Loucy (cell line): ENCODE results near the gene TAS1R3.

Experiments
- H2AFZ ChIP-seq: fragments of 200-600 bp; sonication (generic); 2 replicates; pipeline ENCODE4 v1.6.0; 2016; ENCODE audit warnings: antibody characterized with exemption, mild to moderate bottlenecking, low read length, moderate library complexity
- H3F3A ChIP-seq: fragments of 200-600 bp; 2 replicates; pipeline ENCODE4 v1.6.0; 2016; ENCODE audit warnings: antibody characterized with exemption, low read depth, mild to moderate bottlenecking
- H3K27me3 ChIP-seq: fragments of 200-600 bp; sonication (generic); 2 replicates; pipeline ENCODE4 v1.6.1; 2014; ENCODE audit warnings: low read length, mild to moderate bottlenecking; ENCODE audit not compliant: insufficient read depth, poor library complexity, severe bottlenecking
- H3K36me3 ChIP-seq: fragments of 200-600 bp; sonication (generic); 2 replicates; pipeline ENCODE4 v1.6.1; 2016; ENCODE audit warnings: low read length; ENCODE audit not compliant: insufficient read depth
- H3K4me1 ChIP-seq: fragments of 200-600 bp; sonication (generic); 2 replicates; pipeline ENCODE4 v1.5.1; 2014; ENCODE audit warnings: low read length, mild to moderate bottlenecking; ENCODE audit not compliant: insufficient read depth, poor library complexity, severe bottlenecking
- H3K4me2 ChIP-seq: fragments of 200-600 bp; sonication (generic); 2 replicates; pipeline ENCODE4 v1.6.0; 2014; ENCODE audit warnings: antibody characterized with exemption, low read length, low read depth, mild to moderate bottlenecking; ENCODE audit not compliant: poor library complexity, severe bottlenecking
- H3K4me3 ChIP-seq: fragments of 200-600 bp; sonication (generic); 2 replicates; pipeline ENCODE4 v1.5.1; 2014; ENCODE audit warnings: low read length, mild to moderate bottlenecking, mixed read lengths; ENCODE audit not compliant: poor library complexity, severe bottlenecking
- H3K79me2 ChIP-seq: fragments of 200-600 bp; sonication (generic); 2 replicates; pipeline ENCODE4 v1.6.1; 2014; ENCODE audit warnings: low read length; ENCODE audit not compliant: insufficient read depth
- H3K9ac ChIP-seq: fragments of 200-600 bp; sonication (generic); 2 replicates; pipeline ENCODE4 v1.6.0; 2014; ENCODE audit warnings: mild to moderate bottlenecking, low read depth, low read length, moderate library complexity; ENCODE audit not compliant: poor library complexity, severe bottlenecking
- H3K9me2 ChIP-seq: fragments of 200-600 bp; sonication (generic); replicated peaks from 2 replicates; pipeline ENCODE4 v1.6.1; 2016; ENCODE audit warnings: low read depth, low read length, mixed read lengths
- H3K9me3 ChIP-seq: fragments of 200-600 bp; sonication (generic); 2 replicates; pipeline ENCODE4 v1.6.1; 2014; ENCODE audit warnings: mild to moderate bottlenecking, antibody characterized with exemption, low read length, low read depth; ENCODE audit not compliant: insufficient read depth
- H4K20me1 ChIP-seq: fragments of 200-600 bp; sonication (generic); 2 replicates; pipeline ENCODE4 v1.6.0; 2014; ENCODE audit warnings: antibody characterized with exemption, low read length, mild to moderate bottlenecking; ENCODE audit not compliant: insufficient read depth, poor library complexity, severe bottlenecking
- EZH2phosphoT487 ChIP-seq: fragments of 200-600 bp; IDR thresholded peaks from 2 replicates; pipeline ENCODE4 v1.6.1; 2018; ENCODE audit warnings: antibody characterized with exemption, mild to moderate bottlenecking, moderate library complexity, borderline replicate concordance
- TF ChIP-seq, protein P1 (sequence below): fragments of 200-600 bp; sonication (generic); conservative IDR thresholded peaks from 2 replicates; pipeline ENCODE4 v1.5.1; 2014; ENCODE audit warnings: mild to moderate bottlenecking, antibody characterized with exemption, low read length

Gene TAS1R3

DNA sequence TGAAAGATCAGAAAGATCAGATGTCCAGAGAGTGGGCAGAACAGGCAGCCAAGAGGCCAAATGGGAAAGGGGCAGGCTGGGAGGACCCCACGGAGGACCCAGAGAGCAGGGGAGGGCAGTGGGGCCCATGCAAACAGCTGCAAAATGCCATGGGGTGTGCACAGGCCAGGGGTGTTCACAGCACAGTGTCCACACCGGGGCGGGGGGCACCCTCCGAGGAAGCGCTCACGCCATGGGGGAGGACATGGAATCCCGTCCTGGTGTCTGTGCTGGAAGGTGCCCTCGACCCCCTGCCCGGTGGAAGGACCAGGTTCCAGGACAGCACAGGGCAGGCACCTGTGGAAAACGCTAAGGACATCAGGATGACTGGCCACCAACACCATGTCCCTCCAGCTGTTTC is 8.1 kb upstream of the TAS1R3 start:
- peak overlapping the region; percentile 62 for H3K9ac ChIP-seq
- peak overlapping the region; percentile 67 for H3K4me3 ChIP-seq
- TF ChIP-seq, protein P1, sequence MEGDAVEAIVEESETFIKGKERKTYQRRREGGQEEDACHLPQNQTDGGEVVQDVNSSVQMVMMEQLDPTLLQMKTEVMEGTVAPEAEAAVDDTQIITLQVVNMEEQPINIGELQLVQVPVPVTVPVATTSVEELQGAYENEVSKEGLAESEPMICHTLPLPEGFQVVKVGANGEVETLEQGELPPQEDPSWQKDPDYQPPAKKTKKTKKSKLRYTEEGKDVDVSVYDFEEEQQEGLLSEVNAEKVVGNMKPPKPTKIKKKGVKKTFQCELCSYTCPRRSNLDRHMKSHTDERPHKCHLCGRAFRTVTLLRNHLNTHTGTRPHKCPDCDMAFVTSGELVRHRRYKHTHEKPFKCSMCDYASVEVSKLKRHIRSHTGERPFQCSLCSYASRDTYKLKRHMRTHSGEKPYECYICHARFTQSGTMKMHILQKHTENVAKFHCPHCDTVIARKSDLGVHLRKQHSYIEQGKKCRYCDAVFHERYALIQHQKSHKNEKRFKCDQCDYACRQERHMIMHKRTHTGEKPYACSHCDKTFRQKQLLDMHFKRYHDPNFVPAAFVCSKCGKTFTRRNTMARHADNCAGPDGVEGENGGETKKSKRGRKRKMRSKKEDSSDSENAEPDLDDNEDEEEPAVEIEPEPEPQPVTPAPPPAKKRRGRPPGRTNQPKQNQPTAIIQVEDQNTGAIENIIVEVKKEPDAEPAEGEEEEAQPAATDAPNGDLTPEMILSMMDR = no peak
- TF ChIP-seq EZH2phosphoT487 = no peak
- H3K36me3 ChIP-seq = no peaks in the 10 kb centered on the region
- H3K4me2 ChIP-seq = peak overlapping the region; percentile 85
- H3K79me2 ChIP-seq = peaks cover 73% of the 10 kb centered on the region
- H3K9me2 ChIP-seq = no peaks in the 10 kb centered on the region
- no peak overlapping the region for H2AFZ ChIP-seq
- no peaks in the 10 kb centered on the region for H3K27me3 ChIP-seq
- H3F3A ChIP-seq = no peaks in the 10 kb centered on the region
- peaks cover 65% of the 10 kb centered on the region for H4K20me1 ChIP-seq
- H3K9me3 ChIP-seq = no peaks in the 10 kb centered on the region
- H3K4me1 ChIP-seq = peaks cover 38% of the 10 kb centered on the region

DNA sequence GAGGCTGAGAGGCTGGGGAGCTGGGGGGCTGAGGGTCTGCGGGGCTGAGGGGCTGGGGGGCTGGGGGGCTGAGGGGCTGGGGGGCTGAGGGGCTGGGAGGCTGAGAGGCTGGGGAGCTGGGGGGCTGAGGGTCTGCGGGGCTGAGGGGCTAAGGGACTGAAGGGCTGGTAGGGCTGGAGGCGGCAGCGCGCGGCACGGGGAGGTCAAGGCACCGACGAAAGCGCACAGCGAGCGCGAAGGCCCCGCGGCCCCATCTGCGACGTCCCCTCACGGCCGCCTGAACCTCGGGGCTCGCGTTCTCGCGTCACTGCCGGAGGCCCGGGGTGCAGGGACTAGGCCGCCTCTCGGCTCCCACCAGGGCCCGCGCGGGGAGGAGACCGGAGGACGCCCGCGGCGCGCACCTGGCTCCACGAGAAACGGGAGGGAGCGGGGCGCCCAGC is 7.0 kb upstream of the TAS1R3 start:
- H3F3A ChIP-seq = no peaks in the 10 kb centered on the region
- H3K4me1 ChIP-seq = peaks cover 38% of the 10 kb centered on the region
- peaks cover 70% of the 10 kb centered on the region for H3K79me2 ChIP-seq
- no peak for TF ChIP-seq EZH2phosphoT487
- TF ChIP-seq, protein P1 = no peak
- peak overlapping the region; percentile 96 for H3K9ac ChIP-seq
- no peaks in the 10 kb centered on the region for H3K27me3 ChIP-seq
- no peaks in the 10 kb centered on the region for H3K9me2 ChIP-seq
- H4K20me1 ChIP-seq = peaks cover 53% of the 10 kb centered on the region
- H3K9me3 ChIP-seq = no peaks in the 10 kb centered on the region
- H3K36me3 ChIP-seq = no peaks in the 10 kb centered on the region
- H3K4me2 ChIP-seq = peak overlapping the region; percentile 53
- peak overlapping the region; percentile 87; the same call in 1 of the 2 replicates for H2AFZ ChIP-seq
- H3K4me3 ChIP-seq = peak overlapping the region; percentile 100

DNA sequence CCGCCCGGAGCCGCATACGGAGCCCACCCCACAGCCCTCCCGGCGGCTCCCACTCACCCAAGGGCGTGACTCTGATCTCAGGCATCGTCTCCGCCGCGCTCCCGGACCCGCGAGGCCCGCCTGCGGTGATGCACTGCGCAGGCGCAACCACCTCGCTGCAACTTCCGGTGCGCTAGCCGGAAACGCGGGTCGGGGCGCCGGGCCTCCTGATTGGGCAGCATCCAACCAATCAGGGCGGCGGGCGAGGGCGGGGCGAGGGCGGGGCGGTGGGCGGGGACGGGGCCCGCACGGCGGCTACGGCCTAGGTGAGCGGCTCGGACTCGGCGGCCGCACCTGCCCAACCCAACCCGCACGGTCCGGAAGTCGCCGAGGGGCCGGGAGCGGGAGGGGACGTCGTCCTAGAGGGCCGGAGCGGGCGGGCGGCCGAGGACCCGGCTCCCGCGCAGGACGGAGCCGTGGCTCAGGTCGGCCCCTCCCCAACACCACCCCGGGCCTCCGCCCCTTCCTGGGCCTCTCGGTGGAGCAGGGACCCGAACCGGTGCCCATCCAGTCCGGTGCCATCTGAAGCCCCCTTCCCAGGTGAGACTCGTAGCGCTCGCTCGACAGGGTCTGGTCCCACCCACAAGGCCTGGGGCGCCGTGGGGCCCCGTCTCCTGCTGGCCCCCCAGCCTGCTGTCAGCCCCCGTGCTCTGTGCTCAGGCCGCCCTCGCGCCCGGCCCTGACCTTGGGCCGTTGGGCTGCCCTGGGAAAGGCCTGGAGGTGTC is 6.4 kb upstream of the TAS1R3 start, which contains the start of the genes CPTP and INTS11:
CPTP (plus strand) TSS at position 279 of the 764 bp plus-strand sequence. CDS start 2,109 bp downstream, outside the sequence.
INTS11 (minus strand) TSS at position 137 of the 764 bp plus-strand sequence; CDS start at position 85, 52 bp downstream.
- Histone ChIP-seq H3K9me3 (no peaks in the 10 kb centered on the region), H3K4me2 (peak within 1 kb of the TSS; percentile 95), H3K4me3 (peak within 1 kb of the TSS; percentile 100), H4K20me1 (peaks cover 53% of the 10 kb centered on the region), H3F3A (no peaks in the 10 kb centered on the region), H3K9me2 (no peaks in the 10 kb centered on the region), H3K27me3 (no peaks in the 10 kb centered on the region), H3K36me3 (no peaks in the 10 kb centered on the region), H3K4me1 (peaks cover 37% of the 10 kb centered on the region), H2AFZ (peak within 1 kb of the TSS; percentile 95), H3K79me2 (peaks cover 64% of the 10 kb centered on the region), H3K9ac (peak within 1 kb of the TSS; percentile 96)
- TF ChIP-seq EZH2phosphoT487 = no peak
- TF ChIP-seq, protein P1 = no peak
